AG09319 (cell line): ENCODE results near the gene OST4.

Experiments used
- DNase-seq: peaks from one replicate; pipeline ENCODE4 v3.0.0-alpha.2; 2010; ENCODE audit warnings: low read depth; ENCODE audit errors: extremely low read depth
- TF ChIP-seq, protein P1 (sequence below): IDR thresholded peaks from 2 replicates; pipeline ENCODE4 v1.5.1; 2011; ENCODE audit warnings: low read depth, mild to moderate bottlenecking, inconsistent platforms, low read length, moderate library complexity

OST4 gene

DNA sequence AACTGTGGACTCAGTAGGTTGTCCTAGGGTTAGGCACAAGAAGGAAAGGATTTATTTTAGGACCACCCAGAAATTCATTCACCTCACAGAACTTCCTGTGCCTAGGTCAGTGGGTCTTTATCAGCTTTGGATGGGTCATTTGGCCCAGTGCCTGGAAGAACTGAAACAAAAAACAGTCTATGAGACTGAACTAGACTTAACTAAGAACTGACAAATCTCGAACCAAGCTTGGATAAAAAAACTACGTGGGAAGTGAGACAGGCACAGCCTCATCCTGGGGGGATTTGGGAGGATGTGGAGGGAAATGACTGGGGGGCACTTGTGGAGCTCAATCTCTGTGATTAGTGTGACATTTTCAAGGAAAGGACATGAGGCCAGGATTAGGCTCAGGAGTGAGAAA, 2.3 kb upstream of the OST4 start:
- TF ChIP-seq, protein P1, sequence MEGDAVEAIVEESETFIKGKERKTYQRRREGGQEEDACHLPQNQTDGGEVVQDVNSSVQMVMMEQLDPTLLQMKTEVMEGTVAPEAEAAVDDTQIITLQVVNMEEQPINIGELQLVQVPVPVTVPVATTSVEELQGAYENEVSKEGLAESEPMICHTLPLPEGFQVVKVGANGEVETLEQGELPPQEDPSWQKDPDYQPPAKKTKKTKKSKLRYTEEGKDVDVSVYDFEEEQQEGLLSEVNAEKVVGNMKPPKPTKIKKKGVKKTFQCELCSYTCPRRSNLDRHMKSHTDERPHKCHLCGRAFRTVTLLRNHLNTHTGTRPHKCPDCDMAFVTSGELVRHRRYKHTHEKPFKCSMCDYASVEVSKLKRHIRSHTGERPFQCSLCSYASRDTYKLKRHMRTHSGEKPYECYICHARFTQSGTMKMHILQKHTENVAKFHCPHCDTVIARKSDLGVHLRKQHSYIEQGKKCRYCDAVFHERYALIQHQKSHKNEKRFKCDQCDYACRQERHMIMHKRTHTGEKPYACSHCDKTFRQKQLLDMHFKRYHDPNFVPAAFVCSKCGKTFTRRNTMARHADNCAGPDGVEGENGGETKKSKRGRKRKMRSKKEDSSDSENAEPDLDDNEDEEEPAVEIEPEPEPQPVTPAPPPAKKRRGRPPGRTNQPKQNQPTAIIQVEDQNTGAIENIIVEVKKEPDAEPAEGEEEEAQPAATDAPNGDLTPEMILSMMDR: no peak
- DNase-seq: no peak

DNA sequence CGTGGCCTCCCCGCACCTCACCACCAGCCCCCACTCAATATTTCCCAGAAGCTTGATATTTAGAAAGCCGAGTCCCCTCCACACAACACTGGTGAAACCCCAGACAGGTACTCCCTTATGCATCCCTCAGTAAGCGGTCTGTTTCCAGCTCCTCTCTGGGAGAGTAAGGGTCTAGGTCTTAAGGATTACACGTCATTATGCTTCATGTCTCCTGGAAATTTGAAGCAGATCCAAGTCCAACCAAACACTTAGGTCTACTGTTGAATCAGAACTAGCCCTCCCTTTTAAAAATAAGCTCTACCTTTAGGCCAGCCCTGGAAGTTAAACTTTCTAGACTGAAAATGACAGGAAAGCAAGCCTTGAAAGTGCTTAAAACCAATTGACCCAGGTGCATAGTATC, 1.5 kb upstream of the OST4 start:
- DNase-seq: no peak
- TF ChIP-seq, protein P1: no peak

DNA sequence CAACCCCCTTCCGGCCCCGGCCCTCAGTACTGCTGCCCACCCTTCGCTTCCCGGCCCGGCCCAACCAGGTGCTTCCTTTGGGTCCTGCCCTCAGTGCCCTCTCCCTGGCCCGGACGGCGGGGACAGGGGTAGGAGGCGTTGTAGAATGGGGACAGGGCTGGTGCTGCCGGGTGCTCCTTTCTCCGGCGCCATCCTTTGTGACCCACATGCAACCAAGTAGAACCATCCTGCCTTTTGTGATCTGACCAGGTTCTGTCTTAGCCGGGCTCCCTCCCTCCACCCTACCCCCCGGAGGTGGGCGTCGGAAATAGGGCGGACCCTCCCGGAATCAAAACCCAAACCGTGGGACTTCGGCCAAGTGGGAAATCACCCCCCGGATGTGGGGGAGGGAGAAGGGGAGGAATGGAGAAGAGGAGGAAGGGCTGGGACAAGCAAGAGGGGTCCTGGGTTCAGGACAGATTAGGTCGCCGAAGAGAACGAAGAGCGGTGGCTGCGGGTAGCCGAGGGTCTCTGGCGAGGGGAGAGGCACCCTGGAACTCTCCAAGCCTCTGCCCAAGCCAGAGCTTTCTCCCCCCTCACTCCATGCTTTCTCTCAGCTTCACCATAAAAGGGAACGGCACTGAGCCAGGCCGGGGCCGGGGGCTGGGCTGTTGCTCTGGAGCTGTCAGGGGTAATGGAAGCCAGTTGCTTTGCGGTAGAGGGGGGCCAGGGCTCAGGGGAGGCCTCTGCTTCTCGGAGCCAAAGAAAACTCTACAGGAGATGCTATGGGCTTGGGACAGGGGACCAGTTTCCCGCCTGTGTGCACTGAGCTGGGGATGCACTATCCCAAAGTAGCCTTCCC, 756 bp upstream of the OST4 start:
- TF ChIP-seq, protein P1: no peak

DNA sequence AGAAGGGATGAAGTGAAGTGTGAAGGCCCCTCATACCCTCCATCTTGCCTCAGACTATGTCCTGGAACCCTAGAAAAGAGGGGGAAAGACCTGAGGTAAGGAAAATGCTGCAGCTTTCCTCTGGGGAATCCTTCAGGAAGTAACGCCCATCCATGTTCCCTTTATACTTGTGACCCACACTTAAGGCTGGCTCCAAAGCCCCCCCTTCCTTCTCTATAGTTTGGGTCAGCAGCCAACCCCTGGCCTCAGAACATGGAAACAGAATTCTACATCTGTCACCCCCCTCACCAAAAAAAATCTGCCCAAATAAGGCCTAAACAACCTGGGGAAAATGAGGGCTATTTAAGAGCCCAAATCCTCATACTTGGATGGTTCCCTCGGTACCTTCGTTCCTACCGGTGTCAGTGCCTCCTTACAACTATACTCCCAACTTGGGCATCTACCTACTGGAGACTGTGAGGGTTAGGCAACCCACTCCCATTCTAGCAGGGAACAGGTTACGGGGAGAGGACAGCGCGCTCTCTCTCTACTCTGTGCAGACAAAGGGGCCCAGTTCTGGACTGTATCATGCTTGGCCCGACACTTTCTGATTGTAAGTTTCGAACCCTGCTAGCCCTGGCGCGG, 689 bp downstream of the OST4 start:
- DNase-seq: no peak
- TF ChIP-seq, protein P1: no peak

More for the DNA sequence above, 756 bp upstream of the OST4 start:
- DNase-seq: no peak

DNA sequence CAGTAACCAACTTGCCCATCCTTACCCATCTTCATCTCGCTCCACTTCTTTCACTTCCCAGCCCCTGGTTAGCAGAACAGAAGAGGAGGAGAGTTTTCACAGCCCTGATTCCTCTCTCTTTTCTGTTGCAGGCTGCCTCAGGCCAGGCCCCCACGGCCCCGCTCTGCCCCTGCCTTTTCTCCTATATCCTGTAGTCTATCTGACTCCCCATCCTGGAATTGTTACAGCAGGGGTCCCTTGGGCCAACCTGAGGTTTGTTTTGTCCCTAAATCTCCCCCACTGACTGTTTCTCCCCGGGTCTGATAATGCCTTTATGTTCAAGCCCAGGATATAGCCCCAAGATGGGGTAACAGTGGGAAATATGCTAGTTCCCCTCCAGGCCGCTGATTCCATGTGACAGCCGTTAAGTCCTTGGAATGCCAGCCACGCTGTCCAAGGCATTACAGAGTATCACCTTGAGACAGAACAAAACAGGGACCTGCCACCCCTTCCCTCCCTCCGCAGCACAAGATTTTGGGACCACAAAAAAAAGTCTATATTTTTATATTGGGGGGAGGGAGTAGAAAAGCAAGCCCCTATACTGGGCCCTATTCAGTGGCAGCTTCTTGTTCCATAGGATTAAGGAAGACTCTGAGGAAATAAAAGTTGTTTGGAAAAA, 1.4 kb downstream of the OST4 start:
- TF ChIP-seq, protein P1: no peak
- no peak for DNase-seq

DNA sequence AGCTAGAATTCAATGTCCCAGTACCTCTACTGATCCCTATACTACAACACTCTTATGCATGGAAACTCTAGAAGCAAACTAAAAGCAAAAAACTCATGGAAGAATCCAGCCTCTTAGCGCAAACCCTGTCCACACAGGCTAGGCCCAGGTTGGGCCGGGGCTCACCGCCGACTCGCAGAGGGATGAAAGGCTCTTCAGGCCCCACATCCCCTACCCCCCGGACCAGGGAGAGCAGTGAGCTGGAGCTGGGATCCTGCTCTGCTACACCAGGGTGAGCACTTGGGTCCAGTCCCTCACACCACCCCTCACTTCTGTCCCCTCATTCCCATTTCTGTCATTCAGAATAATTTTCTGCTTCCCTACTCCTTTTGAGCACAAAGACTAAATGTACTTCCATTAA, 2.0 kb downstream of the OST4 start:
- TF ChIP-seq, protein P1: no peak
- DNase-seq: no peak

DNA sequence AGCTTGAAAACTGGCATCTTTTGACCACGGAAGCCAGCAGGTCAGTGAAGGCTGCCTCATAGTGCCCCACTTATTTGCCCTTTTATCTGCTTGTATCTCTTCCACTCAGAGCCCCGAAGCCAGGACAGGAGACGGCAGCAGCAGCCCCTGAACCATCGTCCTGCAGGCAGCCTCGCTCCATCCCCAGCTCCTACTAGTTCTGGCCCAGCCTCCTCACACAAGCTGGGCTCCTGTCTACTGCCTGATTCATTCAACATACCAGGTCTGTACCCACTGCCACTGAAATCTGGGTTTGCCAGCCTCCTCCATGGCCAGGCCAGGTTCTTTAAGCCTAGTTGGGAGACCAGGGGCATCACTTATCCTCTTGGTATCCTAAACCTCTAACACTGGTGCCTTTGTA, 4.1 kb downstream of the OST4 start:
- DNase-seq: no peak
- TF ChIP-seq, protein P1: no peak
